ENCODE measurements around the gene SPACA9. TPM values are rescaled to one million over a fixed set of nuclear protein-coding genes. Genes with fewer than 3 reads are reported as not detected.

The SPACA9 gene
- total RNA-seq, 1 donor from 2014 or later = 1.7 TPM

DNA sequence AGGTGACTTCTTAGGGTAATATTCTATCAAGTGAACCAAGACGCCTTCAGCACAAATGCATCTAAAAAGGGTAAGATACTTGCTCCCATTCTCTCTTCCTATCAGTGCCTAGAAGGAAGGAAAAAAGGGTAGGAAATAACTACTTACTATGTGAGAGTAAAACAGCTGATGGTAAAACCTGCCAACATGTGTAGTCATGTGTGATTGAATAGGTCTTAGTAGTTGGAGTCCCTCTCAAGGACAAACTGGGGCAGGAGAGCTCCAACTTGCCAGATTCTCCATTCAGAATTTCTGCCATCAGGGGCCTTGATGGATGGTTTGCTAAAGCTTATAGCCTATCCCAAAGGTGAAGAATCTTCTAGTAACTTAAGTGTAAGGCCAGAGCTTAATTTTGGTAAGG, 60.5 kb downstream of the SPACA9 start:
- DNase-seq (ENCODE audit: low read depth) = no peak

Other genes with a start within 250 kb of the SPACA9 start
- gene DDX31, start 208.9 kb upstream of the SPACA9 start, total RNA-seq = 13.7 and 14.3 TPM in 2 replicates
- gene GTF3C4, start 208.4 kb upstream of the SPACA9 start, total RNA-seq = 13.7 and 13.9 TPM in 2 replicates
- 0.13 and 0.16 TPM in 2 replicates for gene AK8, start 614 bp upstream of the SPACA9 start, total RNA-seq
- 30.3 and 54.3 TPM in 2 replicates for gene TSC1, start 65.7 kb downstream of the SPACA9 start, total RNA-seq
- gene GFI1B, start 99.8 kb downstream of the SPACA9 start, total RNA-seq = 0.10 TPM in 1 of 2 replicates, not detected in the other
- 50.6 and 59.6 TPM in 2 replicates for gene GTF3C5, start 152.1 kb downstream of the SPACA9 start, total RNA-seq
- gene CEL, start 183.1 kb downstream of the SPACA9 start, total RNA-seq = 0.67 and 0.73 TPM in 2 replicates
- gene RALGDS, start 242.3 kb downstream of the SPACA9 start, total RNA-seq = 11.3 and 17.6 TPM in 2 replicates